ENCODE data around the gene FABP3. TPM values are rescaled to one million over a fixed set of nuclear protein-coding genes. Genes with fewer than 3 reads are reported as not detected.

FABP3 gene
- total and polyA plus RNA-seq, 10 of the 15 experiments (the other 5 are each of a cell fraction or from before 2014, with no cell fraction given) = 0.36 to 1.2 (median 0.67) TPM; not detected in 2

DNA sequence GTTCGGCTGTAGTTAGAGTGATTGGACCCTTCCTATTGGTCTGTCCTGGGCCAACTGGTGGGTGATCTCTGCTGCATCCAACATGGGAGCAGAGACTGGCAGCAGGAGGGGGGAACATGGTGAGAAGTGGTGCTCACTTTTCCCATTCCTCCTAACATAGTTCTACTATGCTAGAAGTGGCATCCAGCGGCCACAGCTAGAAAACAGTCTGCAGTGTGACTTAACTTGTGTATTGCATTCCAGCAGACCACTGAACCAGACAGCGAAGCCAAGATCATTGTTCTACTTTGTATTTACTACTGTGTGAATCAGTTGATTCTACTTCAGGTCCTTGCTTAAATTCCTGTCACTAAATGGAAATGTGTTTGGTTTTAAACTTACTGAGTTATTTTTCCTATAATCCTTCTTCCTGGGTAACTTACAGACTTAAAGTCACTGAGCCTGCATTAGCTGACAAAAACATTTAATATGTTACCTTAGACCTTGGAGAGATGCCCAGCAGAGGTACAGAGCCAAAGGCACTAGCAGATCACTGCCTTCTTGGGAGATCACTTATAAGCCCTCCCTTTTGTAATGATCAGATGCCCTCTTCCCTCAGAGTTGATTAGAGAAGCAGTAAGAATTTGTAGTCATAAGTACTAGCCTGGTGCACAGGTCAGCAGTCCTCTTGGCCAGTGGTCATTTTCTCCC lies 8.2 kb downstream of the FABP3 start:
- no TSS peak for BruUV-seq (replicated peaks)
- in situ Hi-C loops (cut with MboI) = no loop called here

More for the DNA sequence above, 8.2 kb downstream of the FABP3 start:
- RAD21 ChIA-PET (ENCODE audit: unreplicated experiment) = no interaction called here
- no peak for DNase-seq (ENCODE audit: low read depth, low spot score)
- ATAC-seq = no peak
- SMC1A ChIA-PET (ENCODE audit: uncharacterized antibody, unreplicated experiment) = no interaction called here
- FAIRE-seq = no peak
- Histone ChIP-seq H3K9ac (ENCODE audit: control insufficient read depth, insufficient read depth, low read length) (no peak overlapping the region), H3K4me1 (ENCODE audit: control insufficient read depth, insufficient read depth, low read length) (no peaks in the 10 kb centered on the region), H3K36me3 (ENCODE audit: control insufficient read depth in 2 of 2, insufficient read depth in 2 of 2, low read length in 1 of 2) (peaks cover 0 to 6% of the 10 kb centered on the region in 2 experiments), H3K9me3 (replicated peaks; ENCODE audit: control insufficient read depth, insufficient read depth, low read length) (no peaks in the 10 kb centered on the region), H3K4me2 (ENCODE audit: control insufficient read depth, insufficient read depth) (no peak overlapping the region), H3K4me3 (no peak overlapping the region), H3K27ac (ENCODE audit: control insufficient read depth, insufficient read depth) (no peak overlapping the region), H3K27me3 (replicated peaks in 1 of 2; ENCODE audit: control insufficient read depth in 2 of 2, insufficient read depth in 2 of 2, low read length in 1 of 2) (no peaks in the 10 kb centered on the region), H2AFZ (ENCODE audit: control insufficient read depth, low read depth, low read length) (no peak overlapping the region), H4K20me1 (ENCODE audit: control insufficient read depth, insufficient read depth) (no peaks in the 10 kb centered on the region), H3K79me2 (ENCODE audit: control insufficient read depth, insufficient read depth, low read length) (no peaks in the 10 kb centered on the region)
- intact Hi-C loops (cut with micrococcal nuclease; ENCODE audit: unreplicated experiment) = no loop called here
- TF ChIP-seq RFX5 (IDR thresholded peaks at IDR 0.05; ENCODE audit: low read depth, low read length) (no peak), MEF2B (IDR thresholded peaks at IDR 0.05; ENCODE audit: partially characterized antibody, poor library complexity, severe bottlenecking) (no peak), IKZF1 (conservative IDR thresholded peaks at IDR 0.05) (no peak)
- TF ChIP-seq, protein P1, sequence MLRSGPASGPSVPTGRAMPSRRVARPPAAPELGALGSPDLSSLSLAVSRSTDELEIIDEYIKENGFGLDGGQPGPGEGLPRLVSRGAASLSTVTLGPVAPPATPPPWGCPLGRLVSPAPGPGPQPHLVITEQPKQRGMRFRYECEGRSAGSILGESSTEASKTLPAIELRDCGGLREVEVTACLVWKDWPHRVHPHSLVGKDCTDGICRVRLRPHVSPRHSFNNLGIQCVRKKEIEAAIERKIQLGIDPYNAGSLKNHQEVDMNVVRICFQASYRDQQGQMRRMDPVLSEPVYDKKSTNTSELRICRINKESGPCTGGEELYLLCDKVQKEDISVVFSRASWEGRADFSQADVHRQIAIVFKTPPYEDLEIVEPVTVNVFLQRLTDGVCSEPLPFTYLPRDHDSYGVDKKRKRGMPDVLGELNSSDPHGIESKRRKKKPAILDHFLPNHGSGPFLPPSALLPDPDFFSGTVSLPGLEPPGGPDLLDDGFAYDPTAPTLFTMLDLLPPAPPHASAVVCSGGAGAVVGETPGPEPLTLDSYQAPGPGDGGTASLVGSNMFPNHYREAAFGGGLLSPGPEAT (IDR thresholded peaks at IDR 0.05; ENCODE audit: low read depth) = no peak
- TF ChIP-seq, protein P2, sequence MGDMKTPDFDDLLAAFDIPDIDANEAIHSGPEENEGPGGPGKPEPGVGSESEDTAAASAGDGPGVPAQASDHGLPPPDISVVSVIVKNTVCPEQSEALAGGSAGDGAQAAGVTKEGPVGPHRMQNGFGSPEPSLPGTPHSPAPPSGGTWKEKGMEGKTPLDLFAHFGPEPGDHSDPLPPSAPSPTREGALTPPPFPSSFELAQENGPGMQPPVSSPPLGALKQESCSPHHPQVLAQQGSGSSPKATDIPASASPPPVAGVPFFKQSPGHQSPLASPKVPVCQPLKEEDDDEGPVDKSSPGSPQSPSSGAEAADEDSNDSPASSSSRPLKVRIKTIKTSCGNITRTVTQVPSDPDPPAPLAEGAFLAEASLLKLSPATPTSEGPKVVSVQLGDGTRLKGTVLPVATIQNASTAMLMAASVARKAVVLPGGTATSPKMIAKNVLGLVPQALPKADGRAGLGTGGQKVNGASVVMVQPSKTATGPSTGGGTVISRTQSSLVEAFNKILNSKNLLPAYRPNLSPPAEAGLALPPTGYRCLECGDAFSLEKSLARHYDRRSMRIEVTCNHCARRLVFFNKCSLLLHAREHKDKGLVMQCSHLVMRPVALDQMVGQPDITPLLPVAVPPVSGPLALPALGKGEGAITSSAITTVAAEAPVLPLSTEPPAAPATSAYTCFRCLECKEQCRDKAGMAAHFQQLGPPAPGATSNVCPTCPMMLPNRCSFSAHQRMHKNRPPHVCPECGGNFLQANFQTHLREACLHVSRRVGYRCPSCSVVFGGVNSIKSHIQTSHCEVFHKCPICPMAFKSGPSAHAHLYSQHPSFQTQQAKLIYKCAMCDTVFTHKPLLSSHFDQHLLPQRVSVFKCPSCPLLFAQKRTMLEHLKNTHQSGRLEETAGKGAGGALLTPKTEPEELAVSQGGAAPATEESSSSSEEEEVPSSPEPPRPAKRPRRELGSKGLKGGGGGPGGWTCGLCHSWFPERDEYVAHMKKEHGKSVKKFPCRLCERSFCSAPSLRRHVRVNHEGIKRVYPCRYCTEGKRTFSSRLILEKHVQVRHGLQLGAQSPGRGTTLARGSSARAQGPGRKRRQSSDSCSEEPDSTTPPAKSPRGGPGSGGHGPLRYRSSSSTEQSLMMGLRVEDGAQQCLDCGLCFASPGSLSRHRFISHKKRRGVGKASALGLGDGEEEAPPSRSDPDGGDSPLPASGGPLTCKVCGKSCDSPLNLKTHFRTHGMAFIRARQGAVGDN (IDR thresholded peaks at IDR 0.05) = no peak
- 94% methylated on average over 3 of the region's 3 CpGs for WGBS (ENCODE audit: insufficient coverage, insufficient replicate concordance, low lambda C conversion rate, missing lambda C conversion rate)
- POLR2A ChIA-PET = no interaction called here
- CTCF ChIA-PET = interaction anchor here (0.8 kb wide), 1 partner anchor 30 kb away, joined by 3 read pairs; no protein-coding TSS in a partner anchor

All from GM12878 (cell line).